Measurements from ENCODE around the gene FGF4. TPM values are rescaled to one million over a fixed set of nuclear protein-coding genes. Genes with fewer than 3 reads are reported as not detected.
A peak's percentile ranks its signal among the peaks of the same experiment; 100 is the strongest.

The FGF4 gene
- total RNA-seq, 2 donors from 2014 or later, result not detected

DNA sequence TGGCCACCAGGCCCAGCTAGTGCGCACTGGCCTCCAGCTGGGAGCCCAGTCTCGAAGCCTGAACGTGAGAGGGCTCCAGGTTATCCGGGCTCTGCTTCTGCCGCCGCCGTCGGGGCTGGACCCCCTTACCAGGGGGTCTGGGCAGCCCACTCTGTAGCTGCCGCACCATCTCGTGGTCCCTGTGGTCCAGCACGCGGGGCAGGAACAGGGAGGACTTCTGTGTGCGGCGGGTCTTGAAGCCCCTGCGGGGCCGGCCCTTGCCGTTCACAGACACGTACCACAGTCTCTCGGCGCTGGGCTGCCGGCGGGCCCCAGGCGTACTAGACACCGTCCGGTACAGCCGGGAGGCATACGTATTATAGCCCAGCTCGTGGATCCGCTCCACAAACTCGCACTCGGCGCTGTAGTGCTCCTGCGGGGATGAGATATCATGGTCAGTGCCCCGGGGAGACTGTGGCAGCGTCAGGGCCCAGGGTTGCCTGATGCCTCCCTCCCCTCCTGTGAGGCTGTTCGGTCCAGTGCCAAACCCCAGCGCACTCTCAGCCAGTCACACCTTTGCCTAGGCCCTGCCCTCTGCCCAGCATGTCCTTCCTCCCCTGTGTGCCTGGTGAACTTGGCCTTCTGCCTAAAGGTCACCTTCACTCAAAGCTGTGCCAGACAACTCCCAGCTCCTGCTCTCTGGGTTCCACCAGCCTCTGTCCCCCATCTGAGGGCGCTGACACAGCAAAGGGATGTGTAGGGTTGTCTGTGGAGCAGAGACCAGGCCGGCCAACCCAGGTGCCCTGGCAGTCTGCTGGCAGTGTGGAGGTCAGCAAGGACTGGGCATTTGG is 35.4 kb upstream of the FGF4 start:
- ATAC-seq (no peak), DNase-seq (no peak)
- intact Hi-C loops (cut with DNase I), result loop anchor here in 1 of 2 donors (10.0 kb wide), 1 partner anchor 116 kb away; no protein-coding TSS in a partner anchor

DNA sequence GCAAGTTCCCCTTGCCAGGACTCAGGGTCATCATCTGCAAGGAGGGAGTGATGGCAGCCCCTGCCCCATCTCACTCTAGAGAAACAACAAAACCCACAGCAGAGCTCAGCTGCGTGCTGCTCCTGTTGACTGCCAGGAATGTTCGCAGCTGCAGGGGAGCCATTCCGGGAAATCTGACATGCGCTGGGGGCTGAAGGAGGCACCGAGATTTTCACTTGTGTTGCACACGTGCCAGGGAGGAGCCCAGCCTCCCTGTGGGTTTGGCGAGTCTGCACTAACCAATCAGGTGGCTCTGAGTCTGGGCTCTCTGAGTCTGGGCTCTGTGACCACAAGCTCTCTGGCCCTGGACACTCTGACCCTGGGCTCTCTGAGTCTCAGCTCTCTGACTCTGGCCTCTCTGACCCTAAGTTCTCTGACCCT is 33.5 kb upstream of the FGF4 start:
- ATAC-seq (no peak), DNase-seq (no peak)
- intact Hi-C loops (cut with DNase I), result no loop called here

DNA sequence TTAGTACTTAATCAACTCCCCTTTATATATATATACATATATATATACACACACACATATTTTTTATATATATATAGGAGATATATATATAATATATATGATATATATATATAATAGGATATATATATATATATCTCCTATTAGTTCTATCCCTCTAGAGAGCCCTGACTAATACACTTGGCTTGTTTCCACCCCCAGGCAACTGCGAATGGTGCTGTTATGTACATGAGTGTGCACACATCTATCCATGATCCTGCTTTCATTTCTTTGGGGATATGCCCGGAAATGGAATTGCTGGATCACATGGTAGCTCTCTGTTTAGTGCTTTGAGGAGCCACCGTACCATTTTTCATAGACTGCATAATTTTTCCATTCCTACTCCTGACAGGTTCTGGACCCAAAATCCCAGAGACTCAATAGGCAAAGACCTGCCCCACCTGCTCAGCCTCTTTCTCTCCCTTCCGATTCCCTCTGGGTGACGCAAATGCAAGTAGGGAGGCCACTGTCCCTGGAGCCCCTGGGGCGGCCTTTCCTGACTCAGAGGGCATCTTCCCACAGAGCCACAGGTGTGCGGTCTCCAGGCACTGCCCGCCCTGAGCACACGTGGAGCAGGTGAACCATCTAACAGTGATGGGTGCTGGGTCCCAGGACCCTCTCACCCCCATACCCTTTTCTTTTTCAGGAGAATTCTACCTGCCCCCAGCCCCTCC is 32.1 kb upstream of the FGF4 start:
- ATAC-seq (no peak), DNase-seq (no peak)

DNA sequence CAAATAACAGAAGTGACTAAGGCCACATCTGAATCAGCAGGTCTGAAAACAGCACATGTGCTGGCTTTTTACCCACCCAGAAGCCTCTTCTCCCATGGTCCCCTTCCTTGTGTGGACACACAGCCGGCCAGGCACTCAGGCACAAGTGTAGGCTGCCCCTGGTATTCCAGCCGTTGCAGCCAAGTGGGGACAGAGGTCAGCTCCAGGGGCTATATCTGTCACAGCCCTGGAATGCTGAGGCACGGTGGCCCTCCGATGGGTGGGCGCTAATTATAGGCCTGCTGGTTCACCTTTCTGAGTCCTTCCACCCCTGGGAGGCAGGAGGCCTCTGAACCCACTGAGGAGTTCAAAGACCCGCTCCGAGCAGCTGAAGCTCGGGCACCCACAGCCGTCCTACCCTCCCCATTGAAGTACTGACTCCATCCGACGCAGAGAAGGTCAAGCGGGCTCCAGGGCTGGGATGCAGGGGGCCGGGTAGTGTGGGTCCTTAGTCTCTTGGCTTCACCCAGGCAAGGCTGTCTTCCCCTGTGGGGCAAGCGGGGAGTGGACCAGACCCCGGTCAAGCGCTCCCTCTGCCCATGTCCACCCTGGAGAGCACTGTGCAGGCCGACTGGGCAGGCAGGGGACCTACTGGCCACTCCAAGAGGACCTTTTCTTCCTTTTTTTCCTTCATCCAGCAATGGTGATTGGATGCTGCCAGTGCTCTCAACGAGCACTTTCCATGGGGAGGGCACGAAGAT is 29.8 kb upstream of the FGF4 start:
- DNase-seq, result no peak
- peak in 1 of 2 donors; percentile 70 for ATAC-seq

More for the DNA sequence above, 32.1 kb upstream of the FGF4 start:
- intact Hi-C loops (cut with DNase I), result no loop called here

DNA sequence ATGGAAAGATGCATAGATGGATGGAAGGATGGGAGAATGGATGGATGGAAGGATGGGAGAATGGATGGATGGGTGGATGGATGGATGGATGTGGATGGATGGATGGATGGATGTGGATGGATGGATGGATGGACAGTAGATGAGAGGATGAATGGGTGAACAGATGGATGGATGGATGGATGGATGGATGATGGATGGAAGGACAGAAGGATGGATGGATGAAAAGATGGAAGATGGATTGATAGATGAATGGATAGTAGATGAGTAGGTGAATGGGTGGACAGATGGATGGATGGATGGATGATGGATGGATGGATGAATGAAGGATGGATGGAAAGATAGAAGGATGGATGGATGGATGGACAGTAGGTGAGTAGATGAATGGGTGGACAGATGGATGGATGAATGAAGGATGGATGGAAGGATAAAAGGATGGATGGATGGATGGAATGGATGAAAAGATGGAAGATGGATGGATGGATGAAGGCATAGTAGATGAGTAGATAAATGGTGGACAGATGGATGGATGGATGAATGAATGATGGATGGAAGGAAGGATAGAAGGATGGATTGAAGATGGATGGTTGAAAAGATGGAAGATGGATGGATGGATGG is 28.6 kb upstream of the FGF4 start:
- intact Hi-C loops (cut with DNase I), result no loop called here
- no peak for ATAC-seq
- no peak for DNase-seq

More for the DNA sequence above, 29.8 kb upstream of the FGF4 start:
- intact Hi-C loops (cut with DNase I), result no loop called here

DNA sequence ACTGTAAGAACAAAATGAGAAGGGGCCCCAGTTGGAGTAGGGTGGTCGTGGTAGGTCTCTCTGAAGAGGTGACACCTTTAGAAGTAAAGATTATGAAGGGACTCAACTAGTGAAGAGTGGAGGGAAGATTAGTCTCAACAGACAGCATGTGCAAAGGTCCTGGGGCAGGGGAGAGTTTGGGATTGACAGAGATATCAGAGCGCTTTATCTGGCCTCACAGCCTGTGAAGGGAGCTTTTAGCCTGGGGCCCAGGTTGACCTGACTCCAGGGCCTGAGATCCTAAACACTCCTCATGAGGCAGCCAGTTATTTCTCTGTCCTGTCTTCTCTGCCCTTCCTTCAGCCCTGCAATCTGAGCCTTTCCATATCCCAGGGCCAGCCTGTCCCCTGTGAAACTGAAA is 27.9 kb upstream of the FGF4 start:
- DNase-seq (no peak), ATAC-seq (no peak)
- intact Hi-C loops (cut with DNase I), result no loop called here

DNA sequence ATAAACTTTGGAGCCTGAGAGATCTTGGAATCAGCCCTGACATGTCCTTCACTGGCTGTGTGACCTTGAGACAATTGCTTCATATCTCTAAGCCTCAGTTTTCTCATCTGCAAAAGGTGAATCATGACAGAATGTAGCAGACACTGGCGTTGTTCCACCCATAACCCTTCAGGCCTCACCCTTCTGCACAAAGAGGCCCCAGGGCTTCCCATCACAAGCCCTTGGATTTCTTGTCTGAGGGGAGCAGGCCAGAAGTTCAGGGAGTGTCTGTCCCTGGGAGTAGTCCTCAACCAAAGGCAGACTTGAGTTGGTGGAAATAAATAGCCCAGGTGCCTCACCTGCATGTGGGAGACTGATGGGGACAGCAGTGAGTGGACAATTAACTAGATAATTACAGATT is 27.4 kb upstream of the FGF4 start:
- intact Hi-C loops (cut with DNase I), result no loop called here
- ATAC-seq (no peak), DNase-seq (no peak)

DNA sequence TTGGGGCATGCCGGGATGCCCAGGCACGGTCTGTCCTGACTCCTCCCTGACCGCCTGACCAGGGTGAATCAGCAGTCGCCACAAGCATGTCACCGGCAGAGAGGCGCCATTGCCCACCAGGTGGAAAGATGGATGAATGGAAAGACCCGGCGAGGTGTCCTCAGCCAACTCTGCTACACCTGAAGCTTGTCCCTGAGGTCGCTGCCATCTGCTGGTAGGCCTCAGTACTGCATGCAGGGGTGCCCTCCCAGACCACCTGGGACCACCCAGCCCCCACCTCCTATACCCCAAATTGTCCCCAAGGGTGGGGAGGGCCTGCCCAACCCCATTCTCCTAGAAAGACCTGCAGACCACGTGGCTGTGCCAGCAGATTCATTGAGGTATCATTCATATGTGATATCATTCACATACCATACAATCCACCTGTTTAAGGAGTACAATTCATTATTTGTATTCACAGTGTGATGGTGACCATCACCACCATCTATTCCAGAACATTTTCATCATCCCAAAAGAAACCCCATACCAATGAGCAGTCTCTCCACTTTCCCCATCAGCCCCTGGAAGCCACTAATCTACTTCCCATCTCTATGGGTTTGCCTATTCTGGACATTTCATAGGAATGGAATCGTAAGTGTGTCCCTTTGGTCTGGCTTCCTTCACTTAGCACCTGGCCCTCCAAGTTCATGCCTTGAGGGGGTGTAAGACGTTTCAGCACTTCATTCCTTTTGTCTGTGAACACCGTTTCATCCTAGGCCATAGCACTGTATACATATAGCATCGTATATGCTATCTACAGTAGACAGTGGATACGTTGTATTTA is 26.6 kb upstream of the FGF4 start:
- intact Hi-C loops (cut with DNase I), result no loop called here
- ATAC-seq (no peak), DNase-seq (no peak)

DNA sequence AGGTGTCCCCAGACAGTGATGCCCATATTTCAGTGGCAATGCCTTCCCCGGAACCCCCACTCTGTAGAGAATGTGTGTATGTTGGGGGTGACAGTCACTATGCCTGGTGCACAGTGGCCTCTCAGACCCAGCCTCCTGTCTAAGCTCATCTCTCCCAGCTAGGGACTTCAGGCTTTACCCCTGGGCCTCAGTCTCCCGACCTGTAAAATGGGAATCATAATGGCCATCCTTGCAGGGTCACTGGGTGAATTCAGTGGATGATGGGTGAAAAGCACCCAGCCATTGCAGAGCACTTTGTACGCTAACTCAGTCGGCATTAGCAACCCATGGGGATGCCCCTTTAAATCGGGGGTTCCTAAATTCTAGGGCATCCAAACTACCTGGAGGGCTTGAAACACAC is 25.1 kb upstream of the FGF4 start:
- DNase-seq (no peak), ATAC-seq (no peak)
- intact Hi-C loops (cut with DNase I), result no loop called here

DNA sequence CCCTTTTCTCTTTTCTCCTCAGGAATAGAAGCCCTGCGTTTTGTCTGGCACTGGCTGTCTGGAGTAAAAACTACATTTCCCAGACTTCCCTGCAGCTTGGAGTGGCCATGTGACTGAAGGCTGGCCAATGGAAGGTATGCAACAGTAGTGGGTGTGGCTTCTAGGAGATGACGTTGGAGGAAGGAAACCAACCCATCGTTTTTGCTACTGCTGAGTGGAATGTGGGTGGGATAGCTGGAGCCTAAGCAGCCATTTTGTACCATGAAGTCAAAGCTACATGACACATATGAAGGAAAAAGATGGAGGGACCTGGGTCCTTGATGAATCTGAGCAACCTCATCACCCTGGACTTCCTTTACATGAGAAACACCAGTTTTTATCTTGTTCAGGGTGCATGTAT is 24.4 kb upstream of the FGF4 start:
- DNase-seq (no peak), ATAC-seq (no peak)
- intact Hi-C loops (cut with DNase I), result no loop called here

DNA sequence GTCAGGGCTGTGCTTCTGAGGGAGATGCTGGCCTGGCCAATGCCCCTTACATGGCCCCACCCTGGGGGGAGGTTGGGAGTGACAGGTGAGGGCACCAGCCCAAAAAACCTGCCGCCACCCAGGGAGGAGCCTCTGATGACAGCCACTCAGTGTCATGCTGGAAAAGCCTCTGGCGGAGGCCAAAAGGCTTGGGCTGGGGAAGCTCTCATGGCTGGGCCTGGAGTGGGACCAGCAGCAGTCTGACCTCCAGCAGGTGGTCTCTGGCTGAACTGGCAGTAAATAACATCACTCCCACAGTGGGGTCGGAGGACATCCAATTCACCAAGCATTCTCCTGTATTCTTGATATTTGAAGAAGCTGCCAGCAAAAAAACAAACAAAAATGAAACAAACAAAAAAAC is 24.0 kb upstream of the FGF4 start:
- intact Hi-C loops (cut with DNase I), result no loop called here
- DNase-seq (no peak), ATAC-seq (no peak)

DNA sequence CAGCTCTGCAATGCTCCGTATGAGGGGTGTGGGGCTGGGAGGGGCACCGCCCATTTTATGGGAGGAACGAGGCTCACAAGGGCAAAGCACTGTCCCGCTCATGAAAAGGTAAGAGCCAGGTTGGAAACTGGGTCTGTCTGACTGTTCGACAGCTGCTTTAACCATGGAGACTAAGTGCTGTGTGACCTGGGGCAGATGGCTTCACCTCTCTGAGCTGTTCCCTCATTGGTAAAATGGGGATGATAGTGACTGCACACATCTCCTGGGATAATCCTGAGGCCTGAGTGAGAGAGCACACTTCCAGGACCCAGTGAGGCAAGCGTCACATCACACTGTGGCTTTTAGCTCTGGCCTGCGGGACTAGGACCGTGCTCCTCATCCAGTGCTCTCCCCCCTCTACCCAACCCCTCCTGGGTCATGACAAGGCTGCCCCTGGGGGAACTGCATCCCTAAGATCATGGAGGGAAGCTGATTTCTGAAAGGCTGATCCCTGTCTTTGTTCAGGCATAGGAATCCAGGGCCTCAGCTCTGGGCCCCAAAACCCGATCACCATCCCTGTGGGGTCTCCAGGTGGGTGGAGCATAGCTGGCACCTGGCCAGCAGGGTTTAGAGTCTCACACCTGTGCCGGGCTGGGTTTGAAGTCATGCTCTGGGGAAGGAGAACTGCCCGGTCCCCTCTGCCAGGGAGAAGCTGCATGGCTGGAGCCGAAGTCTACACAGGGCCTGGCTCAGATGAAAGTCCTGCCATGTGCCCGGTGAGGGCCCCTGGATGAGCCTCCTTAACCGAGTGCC is 22.8 kb upstream of the FGF4 start:
- intact Hi-C loops (cut with DNase I), result no loop called here
- DNase-seq (no peak), ATAC-seq (no peak)

DNA sequence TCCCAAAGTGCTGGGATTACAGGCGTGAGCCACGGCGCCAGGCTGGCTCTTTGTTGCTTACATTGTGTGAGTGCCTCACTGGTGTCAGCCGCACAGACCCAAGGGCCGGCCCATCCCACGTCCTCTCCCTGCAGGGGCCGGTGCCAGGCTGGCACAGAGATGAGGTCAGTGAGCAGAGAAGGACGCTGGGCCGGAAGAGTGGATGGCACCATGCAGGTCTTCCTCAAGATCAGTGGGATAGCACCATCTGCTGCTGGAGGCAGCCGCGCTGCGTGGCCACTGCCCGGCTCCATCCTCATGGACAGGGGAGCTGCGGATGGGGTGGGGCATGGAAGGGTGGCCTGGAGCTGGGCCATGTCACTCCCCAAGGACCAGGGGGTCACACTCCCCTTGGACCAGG is 22.0 kb upstream of the FGF4 start:
- intact Hi-C loops (cut with DNase I), result no loop called here
- ATAC-seq (no peak), DNase-seq (no peak)

DNA sequence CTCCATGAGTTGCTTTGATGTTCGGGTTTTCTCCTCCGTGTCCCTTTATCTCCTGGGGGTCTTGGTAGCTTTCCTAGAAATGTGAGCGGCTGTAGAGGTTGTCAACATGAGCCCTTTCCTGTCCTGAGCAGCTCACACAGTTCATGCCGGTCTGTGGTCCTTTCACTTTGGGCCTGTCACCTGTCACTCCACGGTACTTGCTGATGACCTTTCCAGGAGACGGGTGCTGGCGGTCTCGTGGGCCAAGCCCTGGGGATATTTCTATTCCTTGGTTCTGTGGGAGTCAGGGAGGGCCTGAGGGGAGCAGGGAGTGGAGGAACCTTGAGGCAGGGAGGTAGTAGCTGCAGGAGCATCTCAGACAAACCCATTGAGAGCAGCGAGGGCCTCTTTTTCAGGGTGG is 20.9 kb upstream of the FGF4 start:
- intact Hi-C loops (cut with DNase I), result no loop called here
- ATAC-seq (no peak), DNase-seq (no peak)

DNA sequence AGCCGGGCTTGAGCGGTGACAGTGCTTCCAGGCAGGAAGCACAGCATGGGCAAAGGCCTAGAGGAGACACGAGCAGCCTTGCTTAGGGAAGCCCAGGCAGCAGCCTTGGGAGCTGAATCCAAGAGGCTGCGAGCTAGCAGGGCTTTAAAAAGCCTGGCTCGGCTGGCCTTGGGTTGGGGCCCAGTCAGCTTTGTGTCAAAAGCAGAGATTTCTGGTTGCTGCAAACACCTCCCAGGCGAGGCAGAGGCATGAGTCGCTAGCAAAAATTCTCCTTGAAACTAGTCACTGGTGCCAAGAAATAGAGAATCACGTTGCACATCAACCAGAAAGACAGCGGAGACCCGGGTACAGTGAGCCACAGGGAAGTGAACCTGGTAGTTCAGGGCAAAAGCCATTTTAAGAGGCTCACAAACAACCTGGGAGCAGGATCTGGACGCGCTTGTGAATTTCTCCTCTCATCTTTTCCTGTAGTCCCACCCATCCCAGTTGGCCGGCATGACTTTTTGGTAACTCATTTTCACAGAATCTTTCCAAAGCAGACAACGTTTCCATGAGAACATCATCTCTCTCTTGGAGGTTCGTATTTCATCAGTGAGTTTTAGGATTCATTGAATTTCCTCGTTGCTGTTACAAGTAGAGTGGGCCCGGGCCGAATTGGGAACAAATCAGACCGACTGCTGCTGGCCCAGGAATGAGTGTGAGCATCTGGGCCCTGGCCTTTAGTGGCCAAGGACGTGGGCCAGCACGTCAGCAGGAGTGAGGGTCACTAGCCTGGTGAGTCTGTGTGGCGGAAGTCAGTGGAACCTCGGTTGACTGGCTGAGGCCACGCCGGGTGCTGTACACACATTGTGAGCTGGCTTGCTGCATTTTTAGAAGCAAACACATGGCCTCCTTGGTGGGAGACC is 16.4 kb upstream of the FGF4 start:
- intact Hi-C loops (cut with DNase I), result no loop called here
- no peak for DNase-seq
- peak; percentile 41 to 68 for ATAC-seq

DNA sequence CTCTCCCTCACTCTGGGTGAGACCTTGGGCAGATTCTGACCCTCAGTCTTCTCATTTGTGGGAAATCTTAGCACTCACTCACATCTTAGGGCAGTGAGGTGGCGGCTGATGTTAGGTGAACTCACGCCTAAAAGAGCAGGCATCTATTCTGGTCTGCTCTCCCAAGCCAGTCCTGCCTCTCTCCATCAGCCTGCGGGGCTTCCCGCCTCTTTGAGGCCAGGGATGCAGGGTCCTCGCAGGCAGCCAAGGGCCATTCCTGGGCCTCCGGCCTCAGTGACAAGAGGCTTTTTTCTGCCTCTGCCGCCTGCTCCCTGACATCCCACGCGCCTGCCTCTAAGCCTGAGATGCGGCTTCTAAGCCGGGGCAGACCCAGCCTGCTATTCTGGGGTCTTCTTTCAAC is 13.8 kb upstream of the FGF4 start:
- DNase-seq, result no peak
- no peak for ATAC-seq
- intact Hi-C loops (cut with DNase I), result no loop called here

DNA sequence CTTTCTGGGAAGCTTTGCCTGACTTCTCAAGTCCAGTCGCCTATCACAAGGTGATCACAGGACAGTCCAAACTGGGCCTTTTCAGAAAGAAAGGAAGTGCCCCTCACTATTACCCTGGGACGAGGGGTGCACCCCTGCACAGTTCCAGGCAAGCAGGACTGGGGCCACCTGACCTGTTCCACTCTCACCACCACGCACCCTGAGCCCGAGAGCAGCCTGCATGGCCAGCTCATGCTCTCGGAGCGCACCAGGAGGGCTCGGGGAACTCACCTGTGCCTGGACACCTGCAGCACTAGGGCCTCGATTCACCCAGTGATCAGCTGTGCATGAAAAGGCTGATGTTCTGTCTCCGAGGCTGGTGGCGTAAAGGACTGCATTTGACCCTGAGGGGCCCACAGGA is 12.8 kb upstream of the FGF4 start:
- no peak for DNase-seq
- intact Hi-C loops (cut with DNase I), result no loop called here
- no peak for ATAC-seq
